Measurements from ENCODE around the gene DOCK11.

- TF ChIP-seq CTCF (conservative IDR thresholded peaks at IDR 0.05; ENCODE audit: low read depth, low read length): no peak
- no peak for TF ChIP-seq RAD21 (IDR thresholded peaks at IDR 0.05; ENCODE audit: low read length)
- no peak for TF ChIP-seq POLR2A (IDR thresholded peaks at IDR 0.05; ENCODE audit: low read depth, low read length)
- TF ChIP-seq BHLHE40 (IDR thresholded peaks at IDR 0.05; ENCODE audit: low read depth, low read length): no peak
- no peak for TF ChIP-seq CEBPB (IDR thresholded peaks at IDR 0.05; ENCODE audit: low read depth, low read length)
- TF ChIP-seq, protein P1, sequence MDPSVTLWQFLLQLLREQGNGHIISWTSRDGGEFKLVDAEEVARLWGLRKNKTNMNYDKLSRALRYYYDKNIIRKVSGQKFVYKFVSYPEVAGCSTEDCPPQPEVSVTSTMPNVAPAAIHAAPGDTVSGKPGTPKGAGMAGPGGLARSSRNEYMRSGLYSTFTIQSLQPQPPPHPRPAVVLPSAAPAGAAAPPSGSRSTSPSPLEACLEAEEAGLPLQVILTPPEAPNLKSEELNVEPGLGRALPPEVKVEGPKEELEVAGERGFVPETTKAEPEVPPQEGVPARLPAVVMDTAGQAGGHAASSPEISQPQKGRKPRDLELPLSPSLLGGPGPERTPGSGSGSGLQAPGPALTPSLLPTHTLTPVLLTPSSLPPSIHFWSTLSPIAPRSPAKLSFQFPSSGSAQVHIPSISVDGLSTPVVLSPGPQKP (IDR thresholded peaks at IDR 0.05; ENCODE audit: borderline replicate concordance, low read depth, low read length): no peak
- no peak for TF ChIP-seq RFX5 (IDR thresholded peaks at IDR 0.05; ENCODE audit: low read depth, low read length)
- TF ChIP-seq FOS (IDR thresholded peaks at IDR 0.05; ENCODE audit: low read depth, low read length): no peak
- no peak for TF ChIP-seq SMC3 (IDR thresholded peaks at IDR 0.05; ENCODE audit: low read depth, low read length)
- no peak for TF ChIP-seq MAFK (IDR thresholded peaks at IDR 0.05; ENCODE audit: low read depth, low read length)
- TF ChIP-seq, protein P2, sequence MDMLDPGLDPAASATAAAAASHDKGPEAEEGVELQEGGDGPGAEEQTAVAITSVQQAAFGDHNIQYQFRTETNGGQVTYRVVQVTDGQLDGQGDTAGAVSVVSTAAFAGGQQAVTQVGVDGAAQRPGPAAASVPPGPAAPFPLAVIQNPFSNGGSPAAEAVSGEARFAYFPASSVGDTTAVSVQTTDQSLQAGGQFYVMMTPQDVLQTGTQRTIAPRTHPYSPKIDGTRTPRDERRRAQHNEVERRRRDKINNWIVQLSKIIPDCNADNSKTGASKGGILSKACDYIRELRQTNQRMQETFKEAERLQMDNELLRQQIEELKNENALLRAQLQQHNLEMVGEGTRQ (IDR thresholded peaks at IDR 0.05; ENCODE audit: low read depth, low read length): no peak
- no peak for TF ChIP-seq MXI1 (IDR thresholded peaks at IDR 0.05; ENCODE audit: borderline replicate concordance, low read depth, low read length)
Observed at GRCh38 chrX:118589227-118589626, 93.6 kb downstream of the DOCK11 start.
